WTC11 (cell line): ENCODE results near the gene GIPC3. TPM values are rescaled to one million over a fixed set of nuclear protein-coding genes. Genes with fewer than 3 reads are reported as not detected.

ENCODE experiments used
- ATAC-seq: fragments of 200-7000 bp; cut with Tn5 transposase; 2 replicates; pipeline ENCODE4 v1.10.0; 2021; ENCODE audit warnings: mild to moderate bottlenecking, moderate library complexity
- CTCF ChIA-PET: fragments of 300-600 bp; sonication (Branson Sonifier 250); formaldehyde crosslinking; loops from one replicate; lab custom pipeline; 2021; ENCODE audit warnings: antibody characterized with exemption; lab: Charles Lee
- POLR2A ChIA-PET: fragments of 350-600 bp; sonication (Branson Sonifier 250); formaldehyde crosslinking; loops from one replicate; lab custom pipeline; 2021; ENCODE audit warnings: antibody characterized with exemption; lab: Charles Lee
- DNase-seq: peaks from one replicate; pipeline ENCODE4 v3.0.0; 2021; ENCODE audit warnings: low spot score
- H3K27ac Mint-ChIP-seq: 2 replicates; pipeline ENCODE4 v1.8.0; 2021; ENCODE audit warnings: mixed read lengths
- H3K27me3 Mint-ChIP-seq: 2 replicates; pipeline ENCODE4 v1.8.0; 2021; ENCODE audit warnings: low read depth, mild to moderate bottlenecking, moderate library complexity, mixed read lengths
- H3K36me3 Mint-ChIP-seq: 2 replicates; pipeline ENCODE4 v1.8.0; 2021; ENCODE audit warnings: mixed read lengths
- H3K4me1 Mint-ChIP-seq: 2 replicates; pipeline ENCODE4 v1.8.0; 2022; ENCODE audit warnings: mixed read lengths
- H3K4me3 Mint-ChIP-seq: 2 replicates; pipeline ENCODE4 v1.8.0; 2021; ENCODE audit warnings: mild to moderate bottlenecking, moderate library complexity, mixed read lengths
- H3K9me3 Mint-ChIP-seq: 2 replicates; pipeline ENCODE4 v1.8.0; 2021; ENCODE audit warnings: mixed read lengths
- ATF2 ChIP-seq: sonication (generic); formaldehyde crosslinking; IDR thresholded peaks from 2 replicates; pipeline ENCODE4 v1.8.1; 2022; ENCODE audit warnings: low read depth, missing genetic modification reagents, borderline replicate concordance
- ATF6 ChIP-seq: sonication (generic); formaldehyde crosslinking; IDR thresholded peaks from 2 replicates; pipeline ENCODE4 v1.8.1; 2023; ENCODE audit warnings: mild to moderate bottlenecking, missing genetic modification reagents
- EMX1 ChIP-seq: fragments of 250-450 bp; sonication (Bioruptor Pico); IDR thresholded peaks from 2 replicates; pipeline ENCODE4 v1.8.0; 2021; ENCODE audit warnings: mild to moderate bottlenecking
- ERG ChIP-seq: fragments of 250-450 bp; sonication (Bioruptor Pico); IDR thresholded peaks from 2 replicates; pipeline ENCODE4 v1.8.0; 2021; ENCODE audit warnings: mild to moderate bottlenecking
- HMGXB4 ChIP-seq: sonication (generic); formaldehyde crosslinking; IDR thresholded peaks from 2 replicates; pipeline ENCODE4 v1.8.1; 2023; ENCODE audit warnings: mild to moderate bottlenecking, moderate library complexity, missing genetic modification reagents
- JUN ChIP-seq: sonication (generic); formaldehyde crosslinking; IDR thresholded peaks from 2 replicates; pipeline ENCODE4 v1.8.0; 2023; ENCODE audit warnings: mild to moderate bottlenecking, missing genetic modification reagents
- MAX ChIP-seq: sonication (generic); formaldehyde crosslinking; IDR thresholded peaks from 2 replicates; pipeline ENCODE4 v1.8.0; 2022; ENCODE audit warnings: mild to moderate bottlenecking, missing genetic modification reagents
- NFATC4 ChIP-seq: fragments of 250-450 bp; sonication (Bioruptor Pico); IDR thresholded peaks from 2 replicates; pipeline ENCODE4 v1.9.0; 2021; ENCODE audit warnings: mild to moderate bottlenecking
- NFYB ChIP-seq: sonication (generic); formaldehyde crosslinking; conservative IDR thresholded peaks from 2 replicates; pipeline ENCODE4 v1.8.0; 2022; ENCODE audit warnings: low read depth, missing genetic modification reagents
- NR3C1 ChIP-seq: sonication (generic); formaldehyde crosslinking; conservative IDR thresholded peaks from 2 replicates; pipeline ENCODE4 v1.8.1; 2023; ENCODE audit warnings: low read depth, mild to moderate bottlenecking, missing genetic modification reagents
- SMAD3 ChIP-seq: sonication (generic); formaldehyde crosslinking; IDR thresholded peaks from 2 replicates; pipeline ENCODE4 v1.8.0; 2022; ENCODE audit warnings: missing genetic modification reagents, mild to moderate bottlenecking, borderline replicate concordance
- SOX15 ChIP-seq: fragments of 250-450 bp; sonication (Bioruptor Pico); IDR thresholded peaks from 2 replicates; pipeline ENCODE4 v1.9.0; 2021; ENCODE audit warnings: mild to moderate bottlenecking
- TEAD4 ChIP-seq: sonication (generic); formaldehyde crosslinking; IDR thresholded peaks from 2 replicates; pipeline ENCODE4 v1.8.0; 2022; ENCODE audit warnings: mild to moderate bottlenecking, missing genetic modification reagents
- USF1 ChIP-seq: sonication (generic); formaldehyde crosslinking; IDR thresholded peaks from 2 replicates; pipeline ENCODE4 v1.8.0; 2022; ENCODE audit warnings: mild to moderate bottlenecking, missing genetic modification reagents
- USF2 ChIP-seq: sonication (generic); formaldehyde crosslinking; IDR thresholded peaks from 2 replicates; pipeline ENCODE4 v1.8.1; 2023; ENCODE audit warnings: mild to moderate bottlenecking, missing genetic modification reagents, moderate library complexity
- ZNF317 ChIP-seq: sonication (generic); formaldehyde crosslinking; IDR thresholded peaks from 2 replicates; pipeline ENCODE4 v1.8.1; 2023; ENCODE audit warnings: low read depth, mild to moderate bottlenecking, moderate library complexity, missing genetic modification reagents, borderline replicate concordance
- total RNA-seq: library from RNA; stranded (reverse); gene quantifications from 3 replicates; pipeline ENCODE4 v1.2.3, GENCODE V29; 2021

Gene GIPC3
- total RNA-seq, 1 experiment from 2014 or later: 1.0 TPM

- TF ChIP-seq HMGXB4 (CRISPR knock-in tag): no peak
- TF ChIP-seq ATF2 (CRISPR knock-in tag): no peak
Measured at GRCh38 chr19:3548606-3549005, 36.7 kb upstream of the GIPC3 start (continued).

GRCh38 chr19:3549816-3550215 lies 35.5 kb upstream of the GIPC3 start:
- no peak for TF ChIP-seq NR3C1
- TF ChIP-seq EMX1 (CRISPR knock-in tag): no peak
- TF ChIP-seq MAX (CRISPR knock-in tag): no peak
- no peak for TF ChIP-seq TEAD4 (CRISPR knock-in tag)
- TF ChIP-seq USF1 (CRISPR knock-in tag): no peak
- TF ChIP-seq ERG: no peak
- TF ChIP-seq NFATC4: no peak
- no peak for TF ChIP-seq NFYB (CRISPR knock-in tag)
- no peak for TF ChIP-seq ZNF317 (CRISPR knock-in tag)
- TF ChIP-seq USF2 (CRISPR knock-in tag): no peak
- TF ChIP-seq SOX15: no peak
- no peak for TF ChIP-seq SMAD3 (CRISPR knock-in tag)
- no peak for TF ChIP-seq JUN (CRISPR knock-in tag)
- TF ChIP-seq ATF6 (CRISPR knock-in tag): no peak
- no peak for ATAC-seq
- ChIA-PET CTCF (interaction anchor here (1.0 kb wide), 1 partner anchor 26 kb away, joined by 3 read pairs; no protein-coding TSS in a partner anchor), POLR2A (no interaction called here)
- H3K4me1 Mint-ChIP-seq: no peaks in the 10 kb centered on the region
- no peaks in the 10 kb centered on the region for H3K36me3 Mint-ChIP-seq
- H3K9me3 Mint-ChIP-seq: no peaks in the 10 kb centered on the region
- H3K27ac Mint-ChIP-seq: no peak overlapping the region
- no peak for DNase-seq
- no peaks in the 10 kb centered on the region for H3K27me3 Mint-ChIP-seq
- no peak overlapping the region for H3K4me3 Mint-ChIP-seq
